ENCODE measurements around the gene COX6B2.

DNA sequence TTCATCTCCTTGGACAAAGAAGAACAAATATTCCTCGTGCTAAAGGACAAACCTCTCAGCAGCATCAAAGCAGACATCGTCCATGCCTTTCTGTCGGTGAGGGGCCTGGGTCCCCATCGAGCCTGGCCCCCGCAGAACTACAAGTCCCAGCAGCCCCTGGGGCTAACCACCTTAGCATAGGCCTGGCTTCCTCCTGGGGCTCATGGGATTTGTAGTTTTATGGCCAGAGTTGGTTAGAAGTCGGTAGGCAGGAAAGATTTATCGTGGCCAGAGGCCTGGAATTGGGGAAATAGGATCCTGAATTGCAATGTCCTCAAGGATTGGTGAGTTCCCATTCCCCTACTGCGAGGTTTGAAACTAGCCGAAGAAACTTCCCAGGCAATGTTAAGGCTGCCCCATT is 49.0 kb downstream of the COX6B2 start:
- no peak for TF ChIP-seq POLR2AphosphoS5 (IDR thresholded peaks at IDR 0.05)
- no peak for TF ChIP-seq EP300 (IDR thresholded peaks at IDR 0.05; ENCODE audit: low read depth)
